Measurements from ENCODE around the gene BUB1B.
A peak's percentile ranks its signal among the peaks of the same experiment; 100 is the strongest.

Gene BUB1B

GRCh38 chr15:40192942-40193341 lies 32.1 kb downstream of the BUB1B start:
- DNase-seq = no peak

GRCh38 chr15:40197434-40197833 lies 36.6 kb downstream of the BUB1B start:
- DNase-seq = no peak

- no peak for DNase-seq
Observed at GRCh38 chr15:40198355-40199085, 37.7 kb downstream of the BUB1B start.

GRCh38 chr15:40204100-40204499 lies 43.2 kb downstream of the BUB1B start:
- DNase-seq = no peak

GRCh38 chr15:40217166-40217824 lies 56.4 kb downstream of the BUB1B start:
- DNase-seq = peak; percentile 69

GRCh38 chr15:40219801-40220200 lies 58.9 kb downstream of the BUB1B start:
- no peak for DNase-seq

GRCh38 chr15:40222131-40222530 lies 61.3 kb downstream of the BUB1B start:
- DNase-seq = no peak

- no peak for DNase-seq
Observed at GRCh38 chr15:40226736-40227135, 65.9 kb downstream of the BUB1B start.

GRCh38 chr15:40229316-40229715 lies 68.4 kb downstream of the BUB1B start:
- DNase-seq = no peak

- no peak for DNase-seq
Observed at GRCh38 chr15:40229956-40230355, 69.1 kb downstream of the BUB1B start.

GRCh38 chr15:40232625-40233070 lies 71.8 kb downstream of the BUB1B start:
- DNase-seq = no peak

GRCh38 chr15:40233727-40234577 lies 73.1 kb downstream of the BUB1B start:
- no peak for DNase-seq

- peak; percentile 79 for DNase-seq
Observed at GRCh38 chr15:40234783-40235182, 73.9 kb downstream of the BUB1B start.

- no peak for DNase-seq
Observed at GRCh38 chr15:40235201-40235885, 74.5 kb downstream of the BUB1B start.

- peak; percentile 97 for DNase-seq
Observed at GRCh38 chr15:40238532-40239403, 77.9 kb downstream of the BUB1B start, which contains the start of gene PAK6. Gene PAK6 (plus strand): TSS chr15:40239063. CDS start chr15:40264786, 25,723 bp downstream.

GRCh38 chr15:40239404-40239692 lies 78.5 kb downstream of the BUB1B start:
- DNase-seq = no peak

GRCh38 chr15:40239693-40240618 lies 79.1 kb downstream of the BUB1B start:
- no peak for DNase-seq

GRCh38 chr15:40240619-40241221 lies 79.9 kb downstream of the BUB1B start:
- peak; percentile 46 for DNase-seq

GRCh38 chr15:40241269-40242212 lies 80.7 kb downstream of the BUB1B start:
- DNase-seq = peak; percentile 48
